HepG2 (cell line): ENCODE measurements around the gene RCOR1. TPM values are rescaled to one million over a fixed set of nuclear protein-coding genes. Genes with fewer than 3 reads are reported as not detected.

Experiments
- AKAP8 ChIP-seq: sonication (generic); formaldehyde crosslinking; IDR thresholded peaks from 2 replicates; pipeline ENCODE4 v1.5.1; 2020; ENCODE audit warnings: mild to moderate bottlenecking, missing genetic modification reagents
- KAT2B ChIP-seq: fragments of 150-350 bp; IDR thresholded peaks from 2 replicates; pipeline ENCODE4 v1.6.1; 2014; ENCODE audit warnings: low read depth, low read length, borderline replicate concordance
- MIER2 ChIP-seq: IDR thresholded peaks from 2 replicates; pipeline ENCODE4 v1.6.1; 2016; ENCODE audit warnings: missing biosample characterization, missing genetic modification reagents
- NR2C2 ChIP-seq: sonication (generic); formaldehyde crosslinking; IDR thresholded peaks from 2 replicates; pipeline ENCODE4 v1.4.0; 2020; ENCODE audit warnings: missing genetic modification reagents, mild to moderate bottlenecking, moderate library complexity, borderline replicate concordance
- POLR2A ChIP-seq, 2 experiments: IDR thresholded peaks; 2 replicates each; pipeline ENCODE4 v1.6.1; 2011; ENCODE audit warnings: low read depth in 2 of 2, low read length in 2 of 2, mild to moderate bottlenecking in 1 of 2, moderate library complexity in 1 of 2; ENCODE audit not compliant: insufficient read depth in 1 of 2
- SETDB1 ChIP-seq: sonication (generic); formaldehyde crosslinking; IDR thresholded peaks from 2 replicates; pipeline ENCODE4 v1.5.1; 2020; ENCODE audit warnings: missing genetic modification reagents, mild to moderate bottlenecking, borderline replicate concordance
- SMARCC2 ChIP-seq: fragments of 450-650 bp; IDR thresholded peaks from 2 replicates; pipeline ENCODE4 v1.6.1; 2017; ENCODE audit warnings: antibody characterized with exemption, mild to moderate bottlenecking
- SMC3 ChIP-seq: IDR thresholded peaks from 2 replicates; pipeline ENCODE4 v1.6.1; 2011; ENCODE audit warnings: low read length, improper control_type of control experiment
- SOX13 ChIP-seq, 3 experiments: fragments of 450-650 bp in 1 of 3; sonication (generic) in 1 of 3; formaldehyde crosslinking in 1 of 3; IDR thresholded peaks in 2 of 3; conservative IDR thresholded peaks in 1 of 3; 2 replicates each; pipeline versions ENCODE4 v1.5.0 to v1.6.1; 2016 to 2020; ENCODE audit warnings: antibody characterized with exemption in 1 of 3, mild to moderate bottlenecking in 1 of 3, missing compliant biosample characterization in 1 of 3, missing genetic modification reagents in 1 of 3, moderate library complexity in 1 of 3
- SP4 ChIP-seq: sonication (generic); formaldehyde crosslinking; IDR thresholded peaks from 2 replicates; pipeline ENCODE4 v1.8.1; 2023; ENCODE audit warnings: mild to moderate bottlenecking, missing genetic modification reagents
- SRY ChIP-seq: sonication (generic); formaldehyde crosslinking; IDR thresholded peaks from 2 replicates; pipeline ENCODE4 v1.8.0; 2022; ENCODE audit warnings: mild to moderate bottlenecking, missing genetic modification reagents
- TBX2 ChIP-seq: sonication (generic); formaldehyde crosslinking; IDR thresholded peaks from 2 replicates; pipeline ENCODE4 v1.5.0; 2020; ENCODE audit warnings: missing genetic modification reagents, mild to moderate bottlenecking, borderline replicate concordance
- TCF7 ChIP-seq: sonication (generic); IDR thresholded peaks from 2 replicates; pipeline ENCODE4 v1.6.1; 2016; ENCODE audit warnings: antibody characterized with exemption, low read depth
- ZNF343 ChIP-seq: sonication (generic); formaldehyde crosslinking; IDR thresholded peaks from 2 replicates; pipeline ENCODE4 v1.4.0; 2020; ENCODE audit warnings: mild to moderate bottlenecking, missing genetic modification reagents
- ZNF350 ChIP-seq: sonication (generic); formaldehyde crosslinking; IDR thresholded peaks from 2 replicates; pipeline ENCODE4 v1.4.0; 2020; ENCODE audit warnings: mild to moderate bottlenecking, low read depth, missing genetic modification reagents, borderline replicate concordance
- ZNF367 ChIP-seq: sonication (generic); formaldehyde crosslinking; IDR thresholded peaks from 2 replicates; pipeline ENCODE4 v1.4.0; 2020; ENCODE audit warnings: missing genetic modification reagents, borderline replicate concordance
- ZNF878 ChIP-seq: sonication (generic); formaldehyde crosslinking; IDR thresholded peaks from 2 replicates; pipeline ENCODE4 v1.8.1; 2023; ENCODE audit warnings: mild to moderate bottlenecking, missing genetic modification reagents, moderate library complexity
- polyA plus RNA-seq, 8 experiments: library from polyadenylated mRNA; depleted of rRNA in 3 of 8; stranded (reverse) in 7 of 8; unstranded in 1 of 8; fragments of >200 nt; fragmentation: Illumina TruSeq in 4 of 8; extraction: Trizol in 4 of 8; gene quantifications; 2 replicates each; pipeline versions ENCODE4 v1.2.1 to v1.2.3, GENCODE V29; 2011 to 2016; ENCODE audit warnings: low read depth in 4 of 8, missing spikeins in 1 of 8, mixed read lengths in 1 of 8; ENCODE audit not compliant: insufficient read depth in 1 of 8
- total RNA-seq, 5 experiments: library from RNA; depleted of rRNA; stranded (reverse); fragments of >200 nt; fragmentation: Illumina TruSeq; extraction: Trizol; gene quantifications; 2 replicates each; pipeline ENCODE4 v1.2.3, GENCODE V29; 2016; ENCODE audit warnings: low read depth in 1 of 5
- TF ChIP-seq, protein P1 (sequence below): fragments of 450-650 bp; IDR thresholded peaks from 2 replicates; pipeline ENCODE4 v1.6.1; 2017; ENCODE audit warnings: mild to moderate bottlenecking
- TF ChIP-seq, protein P2 (sequence below): conservative IDR thresholded peaks from 2 replicates; pipeline ENCODE4 v1.6.1; 2018; ENCODE audit warnings: missing genetic modification reagents
- TF ChIP-seq, protein P3 (sequence below): sonication (generic); formaldehyde crosslinking; IDR thresholded peaks from 2 replicates; pipeline ENCODE4 v1.4.0; 2020; ENCODE audit warnings: missing genetic modification reagents, mild to moderate bottlenecking, borderline replicate concordance

The RCOR1 gene
- total and polyA plus RNA-seq, 2 of the 13 experiments (the other 11 are each of a cell fraction or from before 2014, with no cell fraction given) = 10.2 to 11.1 TPM

DNA sequence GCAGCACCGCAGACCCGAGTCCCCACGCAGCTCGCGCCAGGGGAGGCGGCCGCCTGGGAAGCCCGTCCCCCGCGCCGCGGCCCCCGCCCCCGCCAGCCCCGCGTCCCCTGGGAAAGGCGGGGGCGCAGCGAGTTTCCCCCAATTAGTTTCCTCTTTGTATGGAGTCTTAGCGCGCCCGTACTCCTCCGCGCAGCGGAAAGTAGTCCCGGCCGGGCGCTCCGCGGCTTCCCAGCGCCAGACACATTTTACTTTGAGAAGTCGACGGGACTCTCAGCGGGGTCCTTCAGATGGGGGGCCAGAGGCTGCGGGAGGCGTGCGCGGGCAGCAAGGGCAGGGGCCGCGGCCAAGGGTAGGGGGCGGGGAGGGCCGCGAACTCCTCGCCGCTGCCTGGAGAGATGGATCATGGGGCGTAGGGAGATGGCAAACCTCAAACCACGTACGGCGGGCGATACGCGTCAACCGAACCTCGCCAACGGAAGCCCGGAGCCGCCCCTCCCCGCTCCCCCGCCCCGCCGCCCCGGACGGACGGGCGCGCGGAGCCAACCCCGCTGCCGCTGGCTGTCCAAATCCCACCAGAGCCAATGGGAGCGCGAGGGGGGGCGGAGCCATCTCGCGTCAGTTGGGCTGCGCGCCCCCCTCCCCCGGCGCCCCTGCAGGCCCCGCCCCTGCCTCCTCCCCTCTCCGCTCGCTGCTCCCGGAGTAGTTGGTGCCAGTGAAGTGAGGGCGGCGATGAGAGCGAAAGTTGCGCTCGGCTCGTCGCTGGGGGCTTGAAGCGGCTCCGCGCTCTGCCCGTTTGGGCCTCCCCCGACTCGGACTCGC is at the start of gene RCOR1 (continued):
- TF ChIP-seq, protein P1, sequence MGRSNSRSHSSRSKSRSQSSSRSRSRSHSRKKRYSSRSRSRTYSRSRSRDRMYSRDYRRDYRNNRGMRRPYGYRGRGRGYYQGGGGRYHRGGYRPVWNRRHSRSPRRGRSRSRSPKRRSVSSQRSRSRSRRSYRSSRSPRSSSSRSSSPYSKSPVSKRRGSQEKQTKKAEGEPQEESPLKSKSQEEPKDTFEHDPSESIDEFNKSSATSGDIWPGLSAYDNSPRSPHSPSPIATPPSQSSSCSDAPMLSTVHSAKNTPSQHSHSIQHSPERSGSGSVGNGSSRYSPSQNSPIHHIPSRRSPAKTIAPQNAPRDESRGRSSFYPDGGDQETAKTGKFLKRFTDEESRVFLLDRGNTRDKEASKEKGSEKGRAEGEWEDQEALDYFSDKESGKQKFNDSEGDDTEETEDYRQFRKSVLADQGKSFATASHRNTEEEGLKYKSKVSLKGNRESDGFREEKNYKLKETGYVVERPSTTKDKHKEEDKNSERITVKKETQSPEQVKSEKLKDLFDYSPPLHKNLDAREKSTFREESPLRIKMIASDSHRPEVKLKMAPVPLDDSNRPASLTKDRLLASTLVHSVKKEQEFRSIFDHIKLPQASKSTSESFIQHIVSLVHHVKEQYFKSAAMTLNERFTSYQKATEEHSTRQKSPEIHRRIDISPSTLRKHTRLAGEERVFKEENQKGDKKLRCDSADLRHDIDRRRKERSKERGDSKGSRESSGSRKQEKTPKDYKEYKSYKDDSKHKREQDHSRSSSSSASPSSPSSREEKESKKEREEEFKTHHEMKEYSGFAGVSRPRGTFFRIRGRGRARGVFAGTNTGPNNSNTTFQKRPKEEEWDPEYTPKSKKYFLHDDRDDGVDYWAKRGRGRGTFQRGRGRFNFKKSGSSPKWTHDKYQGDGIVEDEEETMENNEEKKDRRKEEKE = no peak
- TF ChIP-seq SOX13 (IDR thresholded peaks at IDR 0.05) (no peak), SOX13 (CRISPR knock-in tag; conservative IDR thresholded peaks at IDR 0.05 in 1 of 2, IDR thresholded peaks at IDR 0.05 in 1 of 2) (no peak), ZNF878 (no peak), TCF7 (peak; percentile 21; the same call in 1 of the 2 replicates), ZNF350 (no peak; the same call in 1 of the 2 replicates), SMC3 (no peak), SP4 (CRISPR knock-in tag) (peak; percentile 69; the same call in 1 of the 2 replicates), POLR2A (IDR thresholded peaks at IDR 0.05; ENCODE audit: insufficient read depth in 1 of 2, low read depth in 2 of 2, low read length in 2 of 2) (peak; percentile 85 to 94), MIER2 (CRISPR knock-in tag) (no peak), SRY (CRISPR knock-in tag) (no peak), KAT2B (no peak), SETDB1 (CRISPR knock-in tag) (no peak), ZNF367 (CRISPR knock-in tag) (no peak), TBX2 (CRISPR knock-in tag) (0 out of 2 replicates have a peak, but pooled peaks have one; percentile 59), ZNF343 (CRISPR knock-in tag) (no peak), AKAP8 (no peak), NR2C2 (CRISPR knock-in tag) (no peak), SMARCC2 (no peak)
- TF ChIP-seq, protein P2, sequence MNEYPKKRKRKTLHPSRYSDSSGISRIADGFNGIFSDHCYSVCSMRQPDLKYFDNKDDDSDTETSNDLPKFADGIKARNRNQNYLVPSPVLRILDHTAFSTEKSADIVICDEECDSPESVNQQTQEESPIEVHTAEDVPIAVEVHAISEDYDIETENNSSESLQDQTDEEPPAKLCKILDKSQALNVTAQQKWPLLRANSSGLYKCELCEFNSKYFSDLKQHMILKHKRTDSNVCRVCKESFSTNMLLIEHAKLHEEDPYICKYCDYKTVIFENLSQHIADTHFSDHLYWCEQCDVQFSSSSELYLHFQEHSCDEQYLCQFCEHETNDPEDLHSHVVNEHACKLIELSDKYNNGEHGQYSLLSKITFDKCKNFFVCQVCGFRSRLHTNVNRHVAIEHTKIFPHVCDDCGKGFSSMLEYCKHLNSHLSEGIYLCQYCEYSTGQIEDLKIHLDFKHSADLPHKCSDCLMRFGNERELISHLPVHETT (CRISPR knock-in tag) = peak; percentile 71; the same call in 1 of the 2 replicates
- TF ChIP-seq, protein P3, sequence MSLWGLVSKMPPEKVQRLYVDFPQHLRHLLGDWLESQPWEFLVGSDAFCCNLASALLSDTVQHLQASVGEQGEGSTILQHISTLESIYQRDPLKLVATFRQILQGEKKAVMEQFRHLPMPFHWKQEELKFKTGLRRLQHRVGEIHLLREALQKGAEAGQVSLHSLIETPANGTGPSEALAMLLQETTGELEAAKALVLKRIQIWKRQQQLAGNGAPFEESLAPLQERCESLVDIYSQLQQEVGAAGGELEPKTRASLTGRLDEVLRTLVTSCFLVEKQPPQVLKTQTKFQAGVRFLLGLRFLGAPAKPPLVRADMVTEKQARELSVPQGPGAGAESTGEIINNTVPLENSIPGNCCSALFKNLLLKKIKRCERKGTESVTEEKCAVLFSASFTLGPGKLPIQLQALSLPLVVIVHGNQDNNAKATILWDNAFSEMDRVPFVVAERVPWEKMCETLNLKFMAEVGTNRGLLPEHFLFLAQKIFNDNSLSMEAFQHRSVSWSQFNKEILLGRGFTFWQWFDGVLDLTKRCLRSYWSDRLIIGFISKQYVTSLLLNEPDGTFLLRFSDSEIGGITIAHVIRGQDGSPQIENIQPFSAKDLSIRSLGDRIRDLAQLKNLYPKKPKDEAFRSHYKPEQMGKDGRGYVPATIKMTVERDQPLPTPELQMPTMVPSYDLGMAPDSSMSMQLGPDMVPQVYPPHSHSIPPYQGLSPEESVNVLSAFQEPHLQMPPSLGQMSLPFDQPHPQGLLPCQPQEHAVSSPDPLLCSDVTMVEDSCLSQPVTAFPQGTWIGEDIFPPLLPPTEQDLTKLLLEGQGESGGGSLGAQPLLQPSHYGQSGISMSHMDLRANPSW (CRISPR knock-in tag) = no peak
